ENCODE results near the gene SDHA.

SDHA gene

DNA sequence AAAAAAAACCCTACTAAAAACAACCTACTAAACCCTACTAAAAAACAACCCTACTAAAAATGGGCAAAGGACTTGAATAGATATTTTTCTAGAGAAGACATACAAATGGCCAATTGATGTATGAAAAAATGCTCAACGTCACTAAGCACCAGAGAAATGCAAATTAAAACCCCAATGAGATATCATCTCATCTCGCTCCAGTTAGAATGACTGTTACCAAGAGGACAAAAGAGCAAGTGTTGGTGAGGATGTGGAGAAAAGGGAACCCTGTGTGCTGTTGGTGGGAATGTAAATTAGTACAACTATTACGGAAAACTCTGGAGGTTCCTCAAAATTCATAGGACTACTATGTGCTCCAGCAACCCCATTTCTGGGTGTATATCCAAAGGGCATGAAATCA is 10.8 kb downstream of the SDHA start:
- no peak overlapping the region for H3K4me3 ChIP-seq (ENCODE audit: low read depth, low read length)
- no peak for TF ChIP-seq ZNF155 (tag by site-specific recombination; IDR thresholded peaks at IDR 0.05)
- no peak for TF ChIP-seq ZBTB21 (tag by site-specific recombination; IDR thresholded peaks at IDR 0.05)
- TF ChIP-seq YY1 (tag by site-specific recombination; IDR thresholded peaks at IDR 0.05), result no peak
- TF ChIP-seq ZNF174 (tag by site-specific recombination; IDR thresholded peaks at IDR 0.05), result no peak
- no peak for TF ChIP-seq ZNF48 (tag by site-specific recombination; IDR thresholded peaks at IDR 0.05)
- TF ChIP-seq ZNF747 (tag by site-specific recombination; IDR thresholded peaks at IDR 0.05), result no peak
- no peak for TF ChIP-seq ZNF223 (tag by site-specific recombination; IDR thresholded peaks at IDR 0.05)
- no peak for TF ChIP-seq ZNF776 (tag by site-specific recombination; IDR thresholded peaks at IDR 0.05; ENCODE audit: borderline replicate concordance)
- TF ChIP-seq KLF16 (tag by site-specific recombination; IDR thresholded peaks at IDR 0.05), result no peak
- TF ChIP-seq ZNF169 (tag by site-specific recombination; IDR thresholded peaks at IDR 0.05), result no peak
- TF ChIP-seq KLF8 (tag by site-specific recombination; IDR thresholded peaks at IDR 0.05), result no peak
- TF ChIP-seq, protein P1, sequence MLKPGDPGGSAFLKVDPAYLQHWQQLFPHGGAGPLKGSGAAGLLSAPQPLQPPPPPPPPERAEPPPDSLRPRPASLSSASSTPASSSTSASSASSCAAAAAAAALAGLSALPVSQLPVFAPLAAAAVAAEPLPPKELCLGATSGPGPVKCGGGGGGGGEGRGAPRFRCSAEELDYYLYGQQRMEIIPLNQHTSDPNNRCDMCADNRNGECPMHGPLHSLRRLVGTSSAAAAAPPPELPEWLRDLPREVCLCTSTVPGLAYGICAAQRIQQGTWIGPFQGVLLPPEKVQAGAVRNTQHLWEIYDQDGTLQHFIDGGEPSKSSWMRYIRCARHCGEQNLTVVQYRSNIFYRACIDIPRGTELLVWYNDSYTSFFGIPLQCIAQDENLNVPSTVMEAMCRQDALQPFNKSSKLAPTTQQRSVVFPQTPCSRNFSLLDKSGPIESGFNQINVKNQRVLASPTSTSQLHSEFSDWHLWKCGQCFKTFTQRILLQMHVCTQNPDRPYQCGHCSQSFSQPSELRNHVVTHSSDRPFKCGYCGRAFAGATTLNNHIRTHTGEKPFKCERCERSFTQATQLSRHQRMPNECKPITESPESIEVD (tag by site-specific recombination; IDR thresholded peaks at IDR 0.05), result no peak
- TF ChIP-seq KLF1 (tag by site-specific recombination; IDR thresholded peaks at IDR 0.05), result no peak
- TF ChIP-seq, protein P2, sequence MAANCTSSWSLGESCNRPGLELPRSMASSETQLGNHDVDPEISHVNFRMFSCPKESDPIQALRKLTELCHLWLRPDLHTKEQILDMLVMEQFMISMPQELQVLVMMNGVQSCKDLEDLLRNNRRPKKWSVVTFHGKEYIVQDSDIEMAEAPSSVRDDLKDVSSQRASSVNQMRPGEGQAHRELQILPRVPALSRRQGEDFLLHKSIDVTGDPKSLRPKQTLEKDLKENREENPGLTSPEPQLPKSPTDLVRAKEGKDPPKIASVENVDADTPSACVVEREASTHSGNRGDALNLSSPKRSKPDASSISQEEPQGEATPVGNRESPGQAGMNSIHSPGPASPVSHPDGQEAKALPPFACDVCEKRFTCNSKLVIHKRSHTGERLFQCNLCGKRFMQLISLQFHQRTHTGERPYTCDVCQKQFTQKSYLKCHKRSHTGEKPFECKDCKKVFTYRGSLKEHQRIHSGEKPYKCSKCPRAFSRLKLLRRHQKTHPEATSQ (tag by site-specific recombination; IDR thresholded peaks at IDR 0.05), result no peak
- TF ChIP-seq HOXD13 (CRISPR knock-in tag; IDR thresholded peaks at IDR 0.05; ENCODE audit: borderline replicate concordance), result no peak
- TF ChIP-seq ZNF114 (tag by site-specific recombination; IDR thresholded peaks at IDR 0.05), result no peak
- TF ChIP-seq ZNF302 (tag by site-specific recombination; IDR thresholded peaks at IDR 0.05; ENCODE audit: low read depth), result no peak
- TF ChIP-seq, protein P3, sequence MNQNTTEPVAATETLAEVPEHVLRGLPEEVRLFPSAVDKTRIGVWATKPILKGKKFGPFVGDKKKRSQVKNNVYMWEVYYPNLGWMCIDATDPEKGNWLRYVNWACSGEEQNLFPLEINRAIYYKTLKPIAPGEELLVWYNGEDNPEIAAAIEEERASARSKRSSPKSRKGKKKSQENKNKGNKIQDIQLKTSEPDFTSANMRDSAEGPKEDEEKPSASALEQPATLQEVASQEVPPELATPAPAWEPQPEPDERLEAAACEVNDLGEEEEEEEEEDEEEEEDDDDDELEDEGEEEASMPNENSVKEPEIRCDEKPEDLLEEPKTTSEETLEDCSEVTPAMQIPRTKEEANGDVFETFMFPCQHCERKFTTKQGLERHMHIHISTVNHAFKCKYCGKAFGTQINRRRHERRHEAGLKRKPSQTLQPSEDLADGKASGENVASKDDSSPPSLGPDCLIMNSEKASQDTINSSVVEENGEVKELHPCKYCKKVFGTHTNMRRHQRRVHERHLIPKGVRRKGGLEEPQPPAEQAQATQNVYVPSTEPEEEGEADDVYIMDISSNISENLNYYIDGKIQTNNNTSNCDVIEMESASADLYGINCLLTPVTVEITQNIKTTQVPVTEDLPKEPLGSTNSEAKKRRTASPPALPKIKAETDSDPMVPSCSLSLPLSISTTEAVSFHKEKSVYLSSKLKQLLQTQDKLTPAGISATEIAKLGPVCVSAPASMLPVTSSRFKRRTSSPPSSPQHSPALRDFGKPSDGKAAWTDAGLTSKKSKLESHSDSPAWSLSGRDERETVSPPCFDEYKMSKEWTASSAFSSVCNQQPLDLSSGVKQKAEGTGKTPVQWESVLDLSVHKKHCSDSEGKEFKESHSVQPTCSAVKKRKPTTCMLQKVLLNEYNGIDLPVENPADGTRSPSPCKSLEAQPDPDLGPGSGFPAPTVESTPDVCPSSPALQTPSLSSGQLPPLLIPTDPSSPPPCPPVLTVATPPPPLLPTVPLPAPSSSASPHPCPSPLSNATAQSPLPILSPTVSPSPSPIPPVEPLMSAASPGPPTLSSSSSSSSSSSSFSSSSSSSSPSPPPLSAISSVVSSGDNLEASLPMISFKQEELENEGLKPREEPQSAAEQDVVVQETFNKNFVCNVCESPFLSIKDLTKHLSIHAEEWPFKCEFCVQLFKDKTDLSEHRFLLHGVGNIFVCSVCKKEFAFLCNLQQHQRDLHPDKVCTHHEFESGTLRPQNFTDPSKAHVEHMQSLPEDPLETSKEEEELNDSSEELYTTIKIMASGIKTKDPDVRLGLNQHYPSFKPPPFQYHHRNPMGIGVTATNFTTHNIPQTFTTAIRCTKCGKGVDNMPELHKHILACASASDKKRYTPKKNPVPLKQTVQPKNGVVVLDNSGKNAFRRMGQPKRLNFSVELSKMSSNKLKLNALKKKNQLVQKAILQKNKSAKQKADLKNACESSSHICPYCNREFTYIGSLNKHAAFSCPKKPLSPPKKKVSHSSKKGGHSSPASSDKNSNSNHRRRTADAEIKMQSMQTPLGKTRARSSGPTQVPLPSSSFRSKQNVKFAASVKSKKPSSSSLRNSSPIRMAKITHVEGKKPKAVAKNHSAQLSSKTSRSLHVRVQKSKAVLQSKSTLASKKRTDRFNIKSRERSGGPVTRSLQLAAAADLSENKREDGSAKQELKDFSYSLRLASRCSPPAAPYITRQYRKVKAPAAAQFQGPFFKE (tag by site-specific recombination; IDR thresholded peaks at IDR 0.05; ENCODE audit: borderline replicate concordance), result no peak
- no peak for TF ChIP-seq ZNF266 (tag by site-specific recombination; IDR thresholded peaks at IDR 0.05; ENCODE audit: low read depth)
- no peaks in the 10 kb centered on the region for H3K9me3 ChIP-seq (ENCODE audit: control insufficient read depth, insufficient read depth, low read depth, low read length)
- POLR2A ChIA-PET, result no interaction called here
- H3K36me3 ChIP-seq (ENCODE audit: control insufficient read depth in 2 of 2, insufficient read depth in 1 of 2, low read length in 2 of 2), result peaks cover 39 to 89% of the 10 kb centered on the region in 2 experiments
- CTCF ChIA-PET, result no interaction called here
- no peak overlapping the region for H3K27ac ChIP-seq (ENCODE audit: extremely low read depth, low read depth, low read length)
- H3K4me1 ChIP-seq (ENCODE audit: control insufficient read depth, insufficient read depth, low read length), result no peaks in the 10 kb centered on the region
